Small intestine (tissue), 7 donors: ENCODE measurements around the gene OR2V1. TPM values are rescaled to one million over a fixed set of nuclear protein-coding genes. Genes with fewer than 3 reads are reported as not detected.

Source experiments
- DNase-seq, 2 donors: peaks; one replicate each; pipeline versions ENCODE4 v3.0.0 to v3.0.0-alpha.2; 2013
- FAIRE-seq: peaks from 2 replicates; lab custom pipeline; 2012; peaks lifted over from hg19 to GRCh38; lab: Jason Lieb, UNC
- H3K27ac ChIP-seq, 3 donors: one replicate each; pipeline ENCODE4 v1.5.1; 2013; ENCODE audit warnings: low read length in 2 of 3, mild to moderate bottlenecking in 2 of 3, control low read depth in 1 of 3, inconsistent platforms in 1 of 3, low read depth in 1 of 3, moderate library complexity in 1 of 3
- H3K27me3 ChIP-seq, 3 donors: one replicate each; pipeline ENCODE4 v1.6.1; 2013; ENCODE audit warnings: low read length in 3 of 3, inconsistent platforms in 1 of 3; ENCODE audit not compliant: control insufficient read depth in 3 of 3, insufficient read depth in 3 of 3
- H3K36me3 ChIP-seq, 3 donors: one replicate each; pipeline ENCODE4 v1.6.1; 2013; ENCODE audit warnings: low read length in 3 of 3, inconsistent platforms in 1 of 3, low read depth in 1 of 3, mild to moderate bottlenecking in 1 of 3, moderate library complexity in 1 of 3; ENCODE audit not compliant: control insufficient read depth in 3 of 3, insufficient read depth in 2 of 3
- H3K4me1 ChIP-seq, 3 donors: one replicate each; pipeline ENCODE4 v1.6.1; 2013; ENCODE audit warnings: low read length in 2 of 3, inconsistent platforms in 1 of 3, low read depth in 1 of 3, mild to moderate bottlenecking in 1 of 3, moderate library complexity in 1 of 3; ENCODE audit not compliant: control insufficient read depth in 3 of 3, insufficient read depth in 2 of 3
- H3K4me3 ChIP-seq, 3 donors: one replicate each; pipeline ENCODE4 v1.5.1; 2013; ENCODE audit warnings: low read length in 3 of 3, control low read depth in 1 of 3, inconsistent platforms in 1 of 3, low read depth in 1 of 3, mild to moderate bottlenecking in 1 of 3, moderate library complexity in 1 of 3
- H3K9me3 ChIP-seq, 2 donors: one replicate each; pipeline ENCODE4 v1.6.1; 2013; ENCODE audit warnings: low read depth in 1 of 2, low read length in 1 of 2; ENCODE audit not compliant: control insufficient read depth in 2 of 2, insufficient read depth in 1 of 2
- WGBS, 3 donors: extraction: QIAGEN DNeasy Blood & Tissue Kit; methylation state at CpG; one replicate each; pipeline ENCODE4 v1.1.7; 2013; 5-methylcytosine and 5-hydroxymethylcytosine counted together
- polyA plus RNA-seq, 4 donors: library from polyadenylated mRNA; stranded (reverse) in 3 of 4; unstranded in 1 of 4; fragments of 200-250 nt in 3 of 4; fragments of 120-200 nt in 1 of 4; gene quantifications; one replicate each; pipeline versions ENCODE4 v1.2.1 to v1.2.3, GENCODE V29; 2013
- donor health status: healthy with polysubstance abuse.
- donor health status: control.
- donor health status: control.
- donor health status: Bipolar disorder and iron deficiency.
- donor health status: healthy.

OR2V1 gene
- polyA plus RNA-seq, 4 donors = not detected

DNA sequence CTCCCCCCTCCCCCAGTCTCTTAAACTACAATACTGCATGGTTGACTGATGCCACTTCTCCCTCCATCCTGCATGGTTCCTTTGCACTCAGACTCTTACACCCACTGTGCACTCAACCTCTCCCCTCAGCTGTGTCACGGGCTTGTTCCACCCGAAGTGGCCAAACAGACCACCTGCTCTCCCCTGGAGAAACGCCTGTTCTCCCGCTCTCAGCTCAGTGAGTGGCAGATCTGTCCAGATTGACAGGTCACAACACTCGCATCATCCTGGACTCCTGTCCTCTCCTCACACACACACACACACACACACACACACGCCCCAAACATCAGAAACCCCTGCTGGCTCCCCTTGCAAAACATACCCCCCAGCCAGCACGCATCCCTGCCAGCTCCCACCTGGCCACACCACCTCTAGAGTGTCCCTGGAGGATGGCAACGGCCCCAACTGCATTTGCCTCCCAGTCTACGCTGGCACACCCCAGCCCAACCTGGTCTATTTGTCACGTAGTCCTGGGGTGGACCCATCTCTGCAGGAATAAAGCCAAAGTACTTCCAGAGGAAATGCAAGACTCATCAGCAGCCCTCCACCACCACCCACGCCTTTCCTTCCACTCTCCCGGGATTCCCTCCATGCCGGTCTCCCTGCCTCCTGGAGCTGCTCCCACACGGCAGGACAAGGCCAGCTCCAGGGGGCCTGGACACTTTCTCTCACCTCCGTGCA is 2.9 kb downstream of the OR2V1 start:
- DNase-seq (no peak), FAIRE-seq (no peak)
- WGBS, 3 donors = 61 to 69% (median 62%) methylated on average over 15 of the region's 15 CpGs
- H3K27me3 ChIP-seq = peaks cover 0 to 15% (median 7%) of the 10 kb centered on the region in 3 donors
- no peaks in the 10 kb centered on the region for H3K36me3 ChIP-seq
- H3K27ac ChIP-seq = no peak overlapping the region
- no peaks in the 10 kb centered on the region for H3K9me3 ChIP-seq
- H3K4me3 ChIP-seq = no peak overlapping the region
- no peaks in the 10 kb centered on the region for H3K4me1 ChIP-seq

DNA sequence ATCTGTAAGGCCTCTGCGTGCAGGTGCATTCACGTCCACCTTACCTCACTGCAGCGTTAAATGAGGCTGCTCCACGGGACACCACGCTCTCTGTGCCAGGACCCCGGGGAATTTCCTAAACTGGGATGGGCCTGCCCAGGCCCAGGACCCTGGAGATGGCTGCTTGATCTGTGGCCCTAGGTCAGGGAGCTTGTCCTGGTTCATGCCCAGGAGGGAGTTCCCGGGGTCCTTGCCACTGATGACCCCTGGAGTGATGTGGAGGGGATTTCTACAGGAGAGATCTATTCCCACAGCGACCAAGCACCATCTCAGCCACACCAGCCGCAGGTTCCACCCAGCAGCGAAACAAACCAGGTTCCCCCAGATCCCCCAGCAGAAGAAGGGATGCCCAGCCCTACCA is 3.5 kb downstream of the OR2V1 start:
- H3K27ac ChIP-seq = no peak overlapping the region
- DNase-seq = no peak
- H3K4me1 ChIP-seq = no peaks in the 10 kb centered on the region
- H3K27me3 ChIP-seq = peaks cover 0 to 15% (median 7%) of the 10 kb centered on the region in 3 donors
- WGBS, 3 donors = 73 to 87% (median 80%) methylated on average over 10 of the region's 10 CpGs
- no peaks in the 10 kb centered on the region for H3K36me3 ChIP-seq
- H3K4me3 ChIP-seq = no peak overlapping the region
- no peaks in the 10 kb centered on the region for H3K9me3 ChIP-seq
- no peak for FAIRE-seq

DNA sequence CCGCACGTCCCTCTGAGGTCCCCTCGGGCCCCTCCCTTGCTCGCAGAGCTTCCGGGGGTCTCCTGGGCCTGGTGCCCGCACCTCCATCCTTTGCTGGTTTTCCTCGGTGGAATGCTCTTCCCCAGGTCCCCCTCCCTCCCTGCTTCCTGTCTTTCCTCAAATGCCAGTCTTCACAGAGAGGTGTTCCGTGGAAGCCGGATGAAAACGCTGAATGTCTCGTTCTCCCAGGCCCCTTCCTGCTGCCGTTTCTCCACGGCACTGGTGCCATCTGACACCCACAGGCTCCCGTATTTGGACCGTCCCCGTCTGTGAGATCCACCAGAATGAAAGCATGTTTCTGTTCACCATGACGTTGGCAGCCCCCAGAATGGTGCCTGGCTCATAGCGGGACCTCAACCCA is 4.1 kb downstream of the OR2V1 start:
- H3K9me3 ChIP-seq = no peaks in the 10 kb centered on the region
- H3K4me1 ChIP-seq = no peaks in the 10 kb centered on the region
- H3K4me3 ChIP-seq = no peak overlapping the region
- no peak for DNase-seq
- H3K36me3 ChIP-seq = no peaks in the 10 kb centered on the region
- peaks cover 0 to 19% (median 10%) of the 10 kb centered on the region in 3 donors for H3K27me3 ChIP-seq
- WGBS, 3 donors = 63 to 80% (median 77%) methylated on average over 18 of the region's 18 CpGs
- no peak overlapping the region for H3K27ac ChIP-seq
- FAIRE-seq = no peak

GRCh38 chr5:181124526-181124925 is 6.4 kb downstream of the OR2V1 start:
- no peaks in the 10 kb centered on the region for H3K4me1 ChIP-seq
- WGBS, 3 donors = 71 to 83% (median 83%) methylated on average over 3 of the region's 3 CpGs
- DNase-seq (no peak), FAIRE-seq (no peak)
- H3K9me3 ChIP-seq = no peaks in the 10 kb centered on the region
- H3K36me3 ChIP-seq = no peaks in the 10 kb centered on the region
- no peak overlapping the region for H3K27ac ChIP-seq
- H3K4me3 ChIP-seq = no peak overlapping the region
- peaks cover 0 to 19% (median 11%) of the 10 kb centered on the region in 3 donors for H3K27me3 ChIP-seq

- Histone ChIP-seq H3K9me3 (no peaks in the 10 kb centered on the region), H3K4me3 (no peak overlapping the region), H3K4me1 (no peaks in the 10 kb centered on the region), H3K36me3 (no peaks in the 10 kb centered on the region), H3K27me3 (peaks cover 0 to 21% (median 19%) of the 10 kb centered on the region in 3 donors), H3K27ac (no peak overlapping the region)
- DNase-seq = no peak
- no peak for FAIRE-seq
- WGBS, 3 donors = 60 to 73% (median 65%) methylated on average over 28 of the region's 28 CpGs
Measured at GRCh38 chr5:181121675-181122561, 9.1 kb downstream of the OR2V1 start.

GRCh38 chr5:181120761-181121160 is 10.2 kb downstream of the OR2V1 start:
- WGBS, 3 donors = 71 to 82% (median 81%) methylated on average over 5 of the region's 5 CpGs
- DNase-seq (no peak), FAIRE-seq (no peak)
- peaks cover 0 to 29% (median 22%) of the 10 kb centered on the region in 3 donors for H3K27me3 ChIP-seq
- H3K36me3 ChIP-seq = no peaks in the 10 kb centered on the region
- no peak overlapping the region for H3K27ac ChIP-seq
- no peak overlapping the region for H3K4me3 ChIP-seq
- H3K9me3 ChIP-seq = no peaks in the 10 kb centered on the region
- no peaks in the 10 kb centered on the region for H3K4me1 ChIP-seq

- H3K27ac ChIP-seq = no peak overlapping the region
- H3K36me3 ChIP-seq = no peaks in the 10 kb centered on the region
- DNase-seq (no peak), FAIRE-seq (no peak)
- no peak overlapping the region for H3K4me3 ChIP-seq
- peaks cover 0 to 31% (median 22%) of the 10 kb centered on the region in 3 donors for H3K27me3 ChIP-seq
- H3K4me1 ChIP-seq = no peaks in the 10 kb centered on the region
- no peaks in the 10 kb centered on the region for H3K9me3 ChIP-seq
- 79 to 88% (median 84%) methylated on average over 4 of the region's 4 CpGs for WGBS, 3 donors
Measured at GRCh38 chr5:181120306-181120705, 10.7 kb downstream of the OR2V1 start.

DNA sequence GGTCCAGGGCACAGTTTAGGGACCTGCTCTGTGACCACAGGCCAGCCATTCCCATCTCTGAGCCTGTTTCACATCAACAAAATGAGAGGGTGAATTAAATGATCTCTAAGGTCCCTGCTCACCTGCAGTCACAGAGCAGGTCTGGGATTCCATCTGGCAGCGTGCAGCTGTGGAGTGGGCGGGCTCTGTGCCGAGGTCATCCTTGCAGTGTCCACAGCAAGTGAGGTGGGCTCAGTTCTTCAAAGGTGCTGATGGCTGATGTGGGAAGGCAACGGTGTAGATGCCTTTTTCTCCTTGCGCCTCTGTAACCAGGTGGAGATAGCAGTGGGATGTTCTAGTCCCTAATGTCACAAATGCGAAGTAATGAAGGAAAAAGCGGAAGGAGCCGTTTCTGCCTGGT is 11.9 kb downstream of the OR2V1 start:
- no peak for DNase-seq
- WGBS, 3 donors = 83 to 86% (median 85%) methylated on average over 8 of the region's 8 CpGs
- H3K27ac ChIP-seq = no peak overlapping the region
- no peaks in the 10 kb centered on the region for H3K4me1 ChIP-seq
- peaks cover 0 to 2% of the 10 kb centered on the region in 2 donors for H3K9me3 ChIP-seq
- no peak overlapping the region for H3K4me3 ChIP-seq
- FAIRE-seq = no peak
- H3K27me3 ChIP-seq = peaks cover 0 to 40% (median 26%) of the 10 kb centered on the region in 3 donors
- H3K36me3 ChIP-seq = no peaks in the 10 kb centered on the region
